Keratinocyte (primary cell): ENCODE data around the gene LDB1. TPM values are rescaled to one million over a fixed set of nuclear protein-coding genes. Genes with fewer than 3 reads are reported as not detected.
A peak's percentile ranks its signal among the peaks of the same experiment; 100 is the strongest.

Source experiments
- DNase-seq: peaks from one replicate; pipeline ENCODE4 v3.0.0-alpha.2; 2011; ENCODE audit warnings: low read depth, missing footprints, low spot score
- FAIRE-seq: peaks from 2 replicates; lab custom pipeline; 2011; peaks lifted over from hg19 to GRCh38; lab: Jason Lieb, UNC
- H2AFZ ChIP-seq: 2 replicates; pipeline ENCODE4 v1.6.0; 2012; ENCODE audit warnings: low read length, control low read depth, inconsistent platforms; ENCODE audit not compliant: control insufficient read depth
- H3K27ac ChIP-seq: 2 replicates; pipeline ENCODE4 v1.5.1; 2011; ENCODE audit warnings: low read length; ENCODE audit not compliant: control insufficient read depth, insufficient read depth
- H3K27me3 ChIP-seq: 3 replicates; pipeline ENCODE4 v1.6.0; 2011; ENCODE audit warnings: low read length; ENCODE audit not compliant: control insufficient read depth, insufficient read depth; ENCODE audit errors: extremely low read depth
- H3K36me3 ChIP-seq, 2 experiments: 2 replicates in 1 of 2; 3 replicates in 1 of 2; pipeline ENCODE4 v1.5.1; 2011; ENCODE audit warnings: low read length in 2 of 2, mild to moderate bottlenecking in 1 of 2; ENCODE audit not compliant: control insufficient read depth in 2 of 2, insufficient read depth in 2 of 2; ENCODE audit errors: extremely low read depth in 1 of 2
- H3K4me1 ChIP-seq: 3 replicates; pipeline ENCODE4 v1.5.1; 2011; ENCODE audit warnings: low read length; ENCODE audit not compliant: control insufficient read depth, insufficient read depth; ENCODE audit errors: extremely low read depth
- H3K4me2 ChIP-seq: 3 replicates; pipeline ENCODE4 v1.6.0; 2011; ENCODE audit warnings: low read depth, low read length; ENCODE audit not compliant: control insufficient read depth, insufficient read depth; ENCODE audit errors: extremely low read depth
- H3K4me3 ChIP-seq, 3 experiments: fragments of 200-600 bp in 1 of 3; sonication (generic) in 1 of 3; 2 replicates in 2 of 3; 3 replicates in 1 of 3; pipeline ENCODE4 v1.5.1; 2011 to 2016; ENCODE audit warnings: low read length in 3 of 3, mild to moderate bottlenecking in 3 of 3, control low read depth in 2 of 3, inconsistent platforms in 1 of 3, low read depth in 1 of 3, mixed read lengths in 1 of 3, mixed run types in 1 of 3, moderate library complexity in 1 of 3; ENCODE audit not compliant: control insufficient read depth in 2 of 3, insufficient read depth in 2 of 3; ENCODE audit errors: extremely low read depth in 1 of 3
- H3K79me2 ChIP-seq: 2 replicates; pipeline ENCODE4 v1.6.0; 2012; ENCODE audit warnings: low read length; ENCODE audit not compliant: control insufficient read depth, insufficient read depth
- H3K9ac ChIP-seq: 3 replicates; pipeline ENCODE4 v1.6.0; 2011; ENCODE audit warnings: low read length; ENCODE audit not compliant: control insufficient read depth, insufficient read depth; ENCODE audit errors: extremely low read depth
- H3K9me1 ChIP-seq: 3 replicates; pipeline ENCODE4 v1.6.0; 2011; ENCODE audit warnings: low read length; ENCODE audit not compliant: control insufficient read depth, insufficient read depth; ENCODE audit errors: extremely low read depth
- H3K9me3 ChIP-seq: 2 replicates; pipeline ENCODE4 v1.5.1; 2012; ENCODE audit warnings: low read depth, low read length; ENCODE audit not compliant: control insufficient read depth
- H4K20me1 ChIP-seq: 3 replicates; pipeline ENCODE4 v1.6.0; 2011; ENCODE audit warnings: low read length; ENCODE audit not compliant: control insufficient read depth, insufficient read depth; ENCODE audit errors: extremely low read depth
- EZH2 ChIP-seq: IDR thresholded peaks from one replicate; pipeline ENCODE4 v1.6.1; 2012; ENCODE audit warnings: inconsistent platforms, mild to moderate bottlenecking, low read length, moderate library complexity
- dilution Hi-C: fragments of 300-500 bp; cut with MboI; formaldehyde crosslinking; loops from one replicate; pipeline ENCODE4 v1.7.0; 2020; ENCODE audit warnings: low sequenced_read_pairs; ENCODE audit not compliant: extremely low pct_ligation_motif_present
- polyA plus RNA-seq, 5 experiments: library from polyadenylated mRNA; depleted of rRNA in 3 of 5; stranded (reverse) in 3 of 5; stranded (forward) in 1 of 5; unstranded in 1 of 5; fragments of >200 nt; gene quantifications; 1 replicate in 1 of 5; 2 replicates in 3 of 5; 3 replicates in 1 of 5; pipeline versions ENCODE4 v1.2.1 to v1.2.3, GENCODE V29; 2011 to 2012; ENCODE audit warnings: missing spikeins in 2 of 5, low read depth in 1 of 5, low replicate concordance in 1 of 5
- TF ChIP-seq, protein P1 (sequence below), 3 experiments: IDR thresholded peaks in 1 of 3; conservative IDR thresholded peaks in 1 of 3; optimal IDR thresholded peaks in 1 of 3; 2 replicates in 2 of 3; 3 replicates in 1 of 3; pipeline versions ENCODE3 to v1.5.1; 2011; ENCODE audit warnings: low read length in 3 of 3, mild to moderate bottlenecking in 3 of 3, moderate library complexity in 2 of 3, control low read depth in 1 of 3, inconsistent platforms in 1 of 3; ENCODE audit not compliant: insufficient read depth in 2 of 3; ENCODE audit errors: extremely low read depth in 1 of 3

LDB1 gene
- polyA plus RNA-seq, 1 donor (not counting 4 experiments of a cell fraction or from before 2014, with no cell fraction given) = 97.3 TPM

DNA sequence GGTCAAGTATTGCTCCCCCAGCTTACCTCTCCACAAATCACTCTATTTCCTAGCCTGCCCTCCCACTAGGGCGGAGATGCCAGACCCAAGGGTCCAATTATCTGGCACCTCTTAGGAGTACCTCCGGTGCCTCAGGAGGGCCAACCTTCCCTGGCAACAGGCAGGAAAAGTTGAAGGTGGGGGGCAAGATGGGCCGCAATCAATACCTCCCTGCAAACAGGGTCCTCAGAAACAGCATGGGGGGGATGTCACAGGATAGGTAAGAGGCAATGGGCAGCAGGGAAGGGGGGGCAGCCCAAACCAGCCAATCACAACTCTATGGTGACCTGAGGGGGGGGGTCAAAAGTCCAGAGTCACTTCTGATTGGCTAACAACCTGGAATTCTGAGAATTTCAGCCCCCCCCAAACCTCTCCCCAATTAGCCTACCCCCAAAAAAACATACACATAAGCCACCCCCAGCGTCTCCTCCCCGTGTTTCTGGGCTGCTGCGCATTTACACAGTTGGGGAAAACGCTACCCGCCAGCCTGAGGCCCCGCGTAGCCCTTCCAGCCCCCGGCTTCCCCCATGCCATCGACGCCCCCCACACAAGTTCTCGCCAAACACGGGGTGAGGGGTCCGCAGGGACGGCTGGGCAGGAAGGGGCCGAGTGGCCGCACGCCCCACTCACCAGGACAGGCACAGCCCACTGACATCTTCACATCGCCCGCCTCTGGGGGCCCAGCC, 589 bp downstream of the LDB1 start:
- DNase-seq (no peak), FAIRE-seq (peak; percentile 68)
- no peaks in the 10 kb centered on the region for H3K9me3 ChIP-seq
- no peaks in the 10 kb centered on the region for H3K36me3 ChIP-seq
- H2AFZ ChIP-seq = peak overlapping the region; percentile 59
- H4K20me1 ChIP-seq = no peaks in the 10 kb centered on the region
- peaks cover 47% of the 10 kb centered on the region for H3K79me2 ChIP-seq
- peaks cover 55% of the 10 kb centered on the region for H3K4me1 ChIP-seq
- peak overlapping the region; percentile 75 to 86 (median 84) for H3K4me3 ChIP-seq
- TF ChIP-seq, protein P1, sequence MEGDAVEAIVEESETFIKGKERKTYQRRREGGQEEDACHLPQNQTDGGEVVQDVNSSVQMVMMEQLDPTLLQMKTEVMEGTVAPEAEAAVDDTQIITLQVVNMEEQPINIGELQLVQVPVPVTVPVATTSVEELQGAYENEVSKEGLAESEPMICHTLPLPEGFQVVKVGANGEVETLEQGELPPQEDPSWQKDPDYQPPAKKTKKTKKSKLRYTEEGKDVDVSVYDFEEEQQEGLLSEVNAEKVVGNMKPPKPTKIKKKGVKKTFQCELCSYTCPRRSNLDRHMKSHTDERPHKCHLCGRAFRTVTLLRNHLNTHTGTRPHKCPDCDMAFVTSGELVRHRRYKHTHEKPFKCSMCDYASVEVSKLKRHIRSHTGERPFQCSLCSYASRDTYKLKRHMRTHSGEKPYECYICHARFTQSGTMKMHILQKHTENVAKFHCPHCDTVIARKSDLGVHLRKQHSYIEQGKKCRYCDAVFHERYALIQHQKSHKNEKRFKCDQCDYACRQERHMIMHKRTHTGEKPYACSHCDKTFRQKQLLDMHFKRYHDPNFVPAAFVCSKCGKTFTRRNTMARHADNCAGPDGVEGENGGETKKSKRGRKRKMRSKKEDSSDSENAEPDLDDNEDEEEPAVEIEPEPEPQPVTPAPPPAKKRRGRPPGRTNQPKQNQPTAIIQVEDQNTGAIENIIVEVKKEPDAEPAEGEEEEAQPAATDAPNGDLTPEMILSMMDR (optimal IDR thresholded peaks at IDR 0.05 in 1 of 3, IDR thresholded peaks at IDR 0.05 in 1 of 3, conservative IDR thresholded peaks at IDR 0.05 in 1 of 3; ENCODE audit: extremely low read depth in 1 of 3, insufficient read depth in 2 of 3, low read length in 3 of 3) = no peak
- TF ChIP-seq EZH2 = no peak
- H3K4me2 ChIP-seq = peak overlapping the region; percentile 95
- H3K27ac ChIP-seq = peak overlapping the region; percentile 67
- peak overlapping the region; percentile 88 for H3K9ac ChIP-seq
- dilution Hi-C loops = no loop called here
- H3K27me3 ChIP-seq = no peaks in the 10 kb centered on the region
- no peaks in the 10 kb centered on the region for H3K9me1 ChIP-seq

DNA sequence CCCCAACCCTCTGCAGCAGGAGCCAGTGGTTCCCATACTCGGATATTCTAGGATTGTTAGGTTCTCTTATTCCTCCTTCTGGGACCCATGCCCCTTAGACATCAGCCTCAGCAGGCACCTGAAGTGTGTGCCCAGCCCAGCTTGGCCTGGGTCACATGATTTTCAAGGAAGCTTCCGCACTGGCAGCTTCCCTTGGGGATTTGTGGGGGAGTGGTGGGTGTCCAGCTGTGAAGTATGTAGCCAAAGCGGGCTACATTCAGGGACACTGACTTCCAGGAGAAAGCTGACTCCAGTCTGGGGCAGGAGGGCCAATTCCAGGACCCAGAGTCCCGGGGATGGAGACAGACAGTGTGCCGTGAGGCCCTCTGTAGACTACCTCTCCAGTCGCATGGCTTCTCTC, 1.3 kb downstream of the LDB1 start:
- DNase-seq = no peak
- Histone ChIP-seq H3K4me3 (peak overlapping the region; percentile 75 to 86 (median 84)), H3K79me2 (peaks cover 52% of the 10 kb centered on the region), H3K27me3 (no peaks in the 10 kb centered on the region), H3K4me2 (peak overlapping the region; percentile 95), H3K36me3 (no peaks in the 10 kb centered on the region), H3K9me3 (no peaks in the 10 kb centered on the region), H3K9ac (peak overlapping the region; percentile 88), H3K9me1 (no peaks in the 10 kb centered on the region), H2AFZ (no peak overlapping the region), H3K27ac (peak overlapping the region; percentile 87), H3K4me1 (peaks cover 55% of the 10 kb centered on the region), H4K20me1 (no peaks in the 10 kb centered on the region)
- FAIRE-seq = no peak
- TF ChIP-seq, protein P1 (optimal IDR thresholded peaks at IDR 0.05 in 1 of 3, IDR thresholded peaks at IDR 0.05 in 1 of 3, conservative IDR thresholded peaks at IDR 0.05 in 1 of 3; ENCODE audit: extremely low read depth in 1 of 3, insufficient read depth in 2 of 3, low read length in 3 of 3) = no peak
- TF ChIP-seq EZH2 = no peak
- dilution Hi-C loops = no loop called here
